HG03025 (cell line): ENCODE results near the gene CWC25.
A peak's percentile ranks its signal among the peaks of the same experiment; 100 is the strongest.
"Not testable (repeated sequence)": the region's sequence is repeated elsewhere in the genome, so short reads cannot be mapped to it uniquely, and the experiment has no call there.

Experiments used
- ATAC-seq: cut with Tn5 transposase; IDR thresholded peaks from one replicate; pipeline ENCODE4 v1.9.1; 2021; ENCODE audit warnings: mild to moderate bottlenecking, moderate library complexity; ENCODE audit not compliant: unreplicated experiment, low FRiP score

The CWC25 gene

GRCh38 chr17:38824899-38825761, at the start of gene CWC25:
Gene CWC25 (minus strand): TSS chr17:38825321. CDS start chr17:38825183, 138 bp downstream.
- peak; percentile 80 for ATAC-seq

GRCh38 chr17:38873640-38874380, 48.7 kb upstream of the CWC25 start:
- no peak for ATAC-seq

GRCh38 chr17:38872671-38873385, 47.7 kb upstream of the CWC25 start:
- no peak for ATAC-seq

GRCh38 chr17:38872027-38872511, 46.9 kb upstream of the CWC25 start:
- no peak for ATAC-seq

GRCh38 chr17:38871247-38872015, 46.3 kb upstream of the CWC25 start:
- ATAC-seq, result no peak

GRCh38 chr17:38870259-38871165, 45.4 kb upstream of the CWC25 start:
- ATAC-seq, result peak; percentile 7

GRCh38 chr17:38869526-38870258, 44.6 kb upstream of the CWC25 start, which contains the start of gene LASP1:
Gene LASP1 (plus strand): TSS chr17:38870058. CDS start chr17:38870190, 132 bp downstream.
- ATAC-seq, result peak; percentile 30

- ATAC-seq, result peak; percentile 20
These were observed 43.9 kb upstream of the CWC25 start for GRCh38 chr17:38868817-38869525.

GRCh38 chr17:38867968-38868816, 43.1 kb upstream of the CWC25 start:
- ATAC-seq, result no peak

GRCh38 chr17:38867179-38867967, 42.3 kb upstream of the CWC25 start:
- no peak for ATAC-seq

- ATAC-seq, result no peak
These were observed 39.7 kb upstream of the CWC25 start for GRCh38 chr17:38864636-38865398.

GRCh38 chr17:38861399-38861843, 36.3 kb upstream of the CWC25 start:
- ATAC-seq, result no peak

GRCh38 chr17:38857271-38857670, 32.1 kb upstream of the CWC25 start:
- no peak for ATAC-seq

- ATAC-seq, result not testable (repeated sequence)
These were observed 30.1 kb upstream of the CWC25 start for GRCh38 chr17:38855101-38855714.
